ENCODE results near the gene ID2.

Gene ID2

DNA sequence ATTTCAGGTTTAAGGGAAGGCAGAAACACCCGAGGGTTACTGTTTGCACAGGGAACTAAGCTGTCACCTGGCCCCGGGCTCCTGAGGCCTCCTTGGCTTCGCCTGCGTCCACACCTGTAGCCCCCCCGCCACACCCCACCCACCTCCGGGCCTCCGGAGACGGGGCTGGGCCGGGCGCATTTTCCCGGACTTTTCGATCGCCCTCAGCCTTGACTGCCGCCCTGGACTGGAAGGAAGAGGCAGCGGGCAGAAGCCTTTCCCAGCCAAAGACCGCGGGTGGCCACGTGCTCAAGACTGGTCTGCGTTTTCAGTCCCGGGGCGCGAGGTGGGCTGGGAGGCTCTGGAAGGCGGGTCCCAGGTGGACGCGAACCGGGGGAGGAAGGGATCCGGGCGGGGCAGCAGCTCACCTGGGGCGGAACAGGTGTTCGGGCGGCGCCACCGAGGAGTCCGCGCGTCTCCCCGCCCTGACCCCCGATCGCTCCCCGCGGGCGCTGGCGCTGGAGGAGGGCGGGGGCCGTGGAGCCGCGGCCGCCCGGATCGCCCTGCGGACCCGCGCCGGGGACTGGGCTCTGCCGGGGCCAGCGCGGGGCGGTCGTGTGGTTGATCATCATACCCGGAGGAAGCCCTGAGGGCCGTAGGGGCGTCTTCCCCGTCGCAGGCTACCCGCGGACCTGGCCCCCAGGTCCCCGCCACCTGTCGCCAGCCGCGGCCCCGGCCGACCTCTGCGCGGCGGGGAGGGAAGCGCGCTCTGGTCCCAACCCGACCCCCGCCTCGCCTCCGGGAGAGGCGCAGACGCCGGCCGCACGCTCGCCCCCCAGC lies 3.2 kb downstream of the ID2 start:
- H3K36me3 ChIP-seq (ENCODE audit: insufficient read depth, low read length) = no peaks in the 10 kb centered on the region; the same call in 1 of the 2 replicates
- no peaks in the 10 kb centered on the region for H3K27me3 ChIP-seq (ENCODE audit: insufficient read depth, low read length, poor library complexity)
- peaks cover 34% of the 10 kb centered on the region for H3K4me1 ChIP-seq (ENCODE audit: insufficient read depth, low read length)
- H3K79me2 ChIP-seq (ENCODE audit: insufficient read depth, low read length) = peaks cover 28% of the 10 kb centered on the region
- DNase-seq = peak; percentile 45
- H3K27ac ChIP-seq (ENCODE audit: low read length) = peak overlapping the region; percentile 62
- H3K4me2 ChIP-seq (ENCODE audit: insufficient read depth, low read length) = peak overlapping the region; percentile 65
- TF ChIP-seq CTCF (IDR thresholded peaks at IDR 0.05; ENCODE audit: borderline replicate concordance, extremely low read depth, low read length, poor library complexity, severe bottlenecking) (no peak), EZH2 (IDR thresholded peaks at IDR 0.05; ENCODE audit: borderline replicate concordance, low read depth, low read length, severe bottlenecking) (no peak)
- H4K20me1 ChIP-seq (ENCODE audit: insufficient read depth, low read length) = peaks cover 6% of the 10 kb centered on the region; the same call in 1 of the 2 replicates
- H3K4me3 ChIP-seq (ENCODE audit: low read depth in 1 of 2, low read length in 2 of 2) = peak overlapping the region in 1 of 2 experiments; percentile 62; a peak in 3 of 4 replicates
- peak overlapping the region; percentile 62 for H3K9ac ChIP-seq (ENCODE audit: low read depth, low read length)
- no peaks in the 10 kb centered on the region for H3K9me3 ChIP-seq (ENCODE audit: insufficient read depth, low read length, severe bottlenecking)
- peak overlapping the region; percentile 73 for H2AFZ ChIP-seq (ENCODE audit: low read depth, low read length)
- ATAC-seq (ENCODE audit: insufficient read depth, low read depth) = 0 out of 3 replicates have a peak, but pooled peaks have one; percentile 0

GRCh38 chr2:8685697-8686358 lies 4.0 kb downstream of the ID2 start:
- Histone ChIP-seq H3K36me3 (ENCODE audit: insufficient read depth, low read length) (no peaks in the 10 kb centered on the region; the same call in 1 of the 2 replicates), H3K27me3 (ENCODE audit: insufficient read depth, low read length, poor library complexity) (no peaks in the 10 kb centered on the region), H3K4me2 (ENCODE audit: insufficient read depth, low read length) (peak overlapping the region; percentile 65), H3K9ac (ENCODE audit: low read depth, low read length) (peak overlapping the region; percentile 62), H3K4me1 (ENCODE audit: insufficient read depth, low read length) (peaks cover 27% of the 10 kb centered on the region), H3K79me2 (ENCODE audit: insufficient read depth, low read length) (peaks cover 28% of the 10 kb centered on the region), H4K20me1 (ENCODE audit: insufficient read depth, low read length) (peaks cover 6% of the 10 kb centered on the region; the same call in 1 of the 2 replicates), H3K9me3 (ENCODE audit: insufficient read depth, low read length, severe bottlenecking) (no peaks in the 10 kb centered on the region), H3K27ac (ENCODE audit: low read length) (peak overlapping the region; percentile 62), H2AFZ (ENCODE audit: low read depth, low read length) (peak overlapping the region; percentile 73), H3K4me3 (ENCODE audit: low read depth in 1 of 2, low read length in 2 of 2) (peak overlapping the region in 1 of 2 experiments; percentile 62; a peak in 3 of 4 replicates)
- ATAC-seq (ENCODE audit: insufficient read depth, low read depth) = peak; percentile 49
- TF ChIP-seq CTCF (IDR thresholded peaks at IDR 0.05; ENCODE audit: borderline replicate concordance, extremely low read depth, low read length, poor library complexity, severe bottlenecking) (peak; percentile 98), EZH2 (IDR thresholded peaks at IDR 0.05; ENCODE audit: borderline replicate concordance, low read depth, low read length, severe bottlenecking) (no peak)
- peak; percentile 80 for DNase-seq

DNA sequence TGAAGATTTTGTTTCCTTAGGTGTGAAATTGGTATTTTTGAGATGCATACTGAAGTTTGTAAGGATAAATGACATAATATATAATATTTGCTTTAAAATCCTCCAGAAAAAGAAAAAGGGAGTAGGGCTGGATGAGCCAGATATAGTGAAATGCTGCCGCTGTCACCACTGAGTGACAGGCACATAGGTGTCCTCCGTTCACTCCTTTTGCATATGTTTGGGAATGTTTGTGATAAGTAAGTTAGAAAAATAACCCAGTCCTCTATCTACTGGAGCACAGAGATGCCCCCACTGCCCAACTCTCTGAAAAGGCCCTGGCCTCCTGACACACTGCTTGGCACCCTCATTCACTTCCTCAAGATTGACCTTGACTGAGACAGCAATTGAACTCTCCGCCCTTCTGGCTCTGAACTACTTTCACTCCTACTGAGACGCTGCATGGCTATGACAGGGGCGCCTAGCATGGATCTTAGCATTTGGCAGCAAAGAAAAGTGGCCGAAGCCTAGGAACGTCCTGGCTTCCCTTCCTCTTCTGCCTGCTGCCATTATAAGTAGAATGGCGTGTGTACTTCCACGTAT lies 10.1 kb downstream of the ID2 start:
- DNase-seq (no peak), ATAC-seq (ENCODE audit: insufficient read depth, low read depth) (no peak)
- Histone ChIP-seq H3K27me3 (ENCODE audit: insufficient read depth, low read length, poor library complexity) (no peaks in the 10 kb centered on the region), H3K9me3 (ENCODE audit: insufficient read depth, low read length, severe bottlenecking) (no peaks in the 10 kb centered on the region), H4K20me1 (ENCODE audit: insufficient read depth, low read length) (no peaks in the 10 kb centered on the region), H3K36me3 (ENCODE audit: insufficient read depth, low read length) (no peaks in the 10 kb centered on the region), H2AFZ (ENCODE audit: low read depth, low read length) (no peak overlapping the region), H3K4me2 (ENCODE audit: insufficient read depth, low read length) (no peak overlapping the region), H3K79me2 (ENCODE audit: insufficient read depth, low read length) (no peaks in the 10 kb centered on the region), H3K4me1 (ENCODE audit: insufficient read depth, low read length) (no peaks in the 10 kb centered on the region), H3K27ac (ENCODE audit: low read length) (no peak overlapping the region), H3K9ac (ENCODE audit: low read depth, low read length) (no peak overlapping the region), H3K4me3 (ENCODE audit: low read depth in 1 of 2, low read length in 2 of 2) (no peak overlapping the region)
- TF ChIP-seq EZH2 (IDR thresholded peaks at IDR 0.05; ENCODE audit: borderline replicate concordance, low read depth, low read length, severe bottlenecking) (no peak), CTCF (IDR thresholded peaks at IDR 0.05; ENCODE audit: borderline replicate concordance, extremely low read depth, low read length, poor library complexity, severe bottlenecking) (no peak)
